AG08395 (cell line): ENCODE measurements around the gene IQSEC1.
"Not testable (repeated sequence)": the region's sequence is repeated elsewhere in the genome, so short reads cannot be mapped to it uniquely, and the experiment has no call there.

Experiments used
- DNase-seq: peaks from one replicate; pipeline ENCODE4 v3.0.0; 2012; ENCODE audit warnings: mixed read lengths, low spot score

IQSEC1 gene

DNA sequence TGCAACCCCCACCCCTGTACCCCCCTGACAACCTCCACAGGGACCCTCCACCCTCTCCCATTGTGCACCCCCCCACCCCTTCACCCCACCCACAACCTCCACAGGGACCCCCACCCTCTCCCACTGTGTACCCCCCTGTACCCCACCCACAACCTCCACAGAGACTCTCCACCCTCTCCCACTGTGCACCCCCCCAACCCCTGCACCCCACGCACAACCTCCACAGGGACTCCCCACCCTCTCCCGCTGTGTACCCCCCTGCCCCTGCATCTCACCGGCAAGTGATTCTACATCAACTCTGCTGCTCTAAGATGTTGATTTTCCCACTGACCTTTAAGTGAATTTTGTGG is 180.4 kb downstream of the IQSEC1 start:
- no peak for DNase-seq

DNA sequence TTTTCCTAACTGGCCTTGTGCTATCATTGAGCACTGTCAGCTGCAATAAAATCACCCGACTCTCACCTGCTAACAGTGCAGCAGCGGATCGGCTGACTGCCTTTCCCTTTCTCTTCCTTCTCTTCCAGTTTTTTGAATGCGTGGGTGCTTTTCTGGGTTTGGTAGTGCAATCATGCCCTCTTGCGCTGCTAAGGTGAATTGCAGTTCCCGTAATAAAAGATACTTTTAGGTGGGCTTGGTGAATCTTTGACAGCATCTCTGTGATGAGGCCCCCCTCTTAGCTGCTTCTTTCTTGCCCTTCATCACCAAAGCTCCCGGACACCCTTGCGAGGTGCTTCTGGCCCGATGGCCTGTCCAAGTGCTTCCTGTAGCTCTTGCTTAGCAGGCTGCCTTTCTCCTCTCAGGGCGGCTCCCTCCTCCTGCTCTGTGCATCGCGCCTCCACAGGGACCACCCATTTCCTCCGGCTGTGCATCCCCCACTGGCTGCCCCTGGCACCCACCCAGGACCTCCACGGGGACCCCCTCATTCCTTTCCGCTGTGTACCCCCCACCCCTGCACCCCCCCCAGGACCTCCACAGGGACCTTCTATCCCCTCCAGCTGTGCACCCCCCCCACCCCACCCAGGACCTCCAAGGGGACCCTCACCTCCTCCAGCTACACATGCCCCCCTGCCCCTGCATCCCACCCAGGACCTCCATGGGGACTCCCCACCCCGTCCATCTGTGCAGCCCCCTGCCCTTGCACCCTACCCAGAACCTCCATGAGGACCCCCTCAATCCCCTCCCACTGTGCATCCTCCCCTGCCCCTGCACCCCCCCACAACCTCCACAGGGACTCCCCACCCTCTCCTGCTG is 181.0 kb downstream of the IQSEC1 start:
- DNase-seq, result peak; percentile 76

DNA sequence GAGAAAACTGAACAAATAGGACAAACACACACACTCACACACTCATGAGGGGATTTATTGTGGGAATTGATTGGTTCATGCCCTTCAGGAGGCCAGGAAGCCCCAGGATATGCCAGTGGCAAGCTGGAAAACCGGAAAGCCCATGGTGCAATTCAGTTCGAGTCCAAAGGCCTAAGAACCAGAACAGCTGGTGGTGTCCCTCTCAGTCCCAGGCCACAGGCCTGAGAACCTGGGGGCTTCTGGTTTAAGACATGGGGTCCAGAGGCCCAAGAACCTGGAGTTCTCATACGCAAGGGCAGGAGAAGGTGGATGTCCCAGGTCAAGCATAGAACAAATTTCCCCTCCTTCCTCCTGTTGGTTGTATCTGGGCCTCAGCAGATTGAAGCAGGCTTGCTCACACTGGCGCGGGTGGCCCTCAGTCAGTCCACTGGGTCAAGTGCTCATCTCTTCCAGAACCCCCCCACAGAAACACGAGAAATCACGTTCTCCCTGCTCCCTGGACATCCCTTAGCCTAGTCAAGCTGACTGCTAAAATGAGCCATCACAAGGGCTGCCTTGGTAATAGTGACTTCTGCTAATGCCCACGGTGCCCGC is 181.7 kb downstream of the IQSEC1 start:
- DNase-seq, result no peak

- DNase-seq, result no peak
Observed at GRCh38 chr3:12890610-12891390, 182.4 kb downstream of the IQSEC1 start.

- no peak for DNase-seq
Observed at GRCh38 chr3:12886736-12887135, 186.5 kb downstream of the IQSEC1 start.

DNA sequence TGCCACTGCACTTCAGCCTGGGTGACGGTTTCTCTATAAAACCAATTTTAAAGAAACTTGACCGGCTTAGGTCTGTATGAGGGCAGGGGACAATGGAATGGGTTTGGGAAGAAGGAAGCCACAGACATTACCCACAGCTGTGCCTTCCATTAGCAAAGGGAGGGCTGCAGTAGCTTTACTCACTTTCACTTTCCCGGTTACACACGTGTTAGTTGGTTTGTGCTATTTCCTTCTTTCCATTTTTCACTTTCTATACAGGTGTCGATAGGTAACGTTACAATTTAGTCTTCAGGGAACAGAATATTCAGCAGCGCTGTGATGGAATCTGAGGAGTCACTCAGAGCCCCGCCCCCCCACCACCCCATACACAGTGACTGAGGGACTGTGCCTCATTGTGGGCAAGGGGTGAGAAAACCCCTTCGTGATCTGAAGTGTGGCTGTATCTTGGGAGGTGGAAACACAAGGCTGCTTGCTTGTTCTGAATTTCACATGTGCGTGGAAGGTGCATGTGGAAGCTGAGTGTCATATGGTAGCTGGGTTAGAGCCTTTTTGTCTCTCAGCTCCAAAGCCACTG is 187.0 kb downstream of the IQSEC1 start:
- no peak for DNase-seq

DNA sequence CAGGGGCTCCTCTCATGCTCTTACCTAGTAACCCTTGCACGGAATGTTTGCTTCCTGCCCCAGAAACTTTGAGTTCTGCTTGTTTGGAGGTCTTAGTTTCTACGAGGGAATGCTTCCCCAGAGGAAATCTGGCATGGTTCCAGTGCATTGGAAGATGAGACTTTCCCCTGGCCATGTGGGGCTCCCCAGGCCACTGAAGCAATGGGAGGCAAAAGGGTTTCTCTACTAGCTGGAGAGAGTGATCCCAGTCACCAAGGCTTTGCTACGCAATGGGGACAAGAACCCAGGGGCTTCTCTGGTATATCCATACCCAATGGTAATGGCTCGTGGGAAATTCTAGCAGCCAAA is 187.7 kb downstream of the IQSEC1 start:
- DNase-seq, result no peak

DNA sequence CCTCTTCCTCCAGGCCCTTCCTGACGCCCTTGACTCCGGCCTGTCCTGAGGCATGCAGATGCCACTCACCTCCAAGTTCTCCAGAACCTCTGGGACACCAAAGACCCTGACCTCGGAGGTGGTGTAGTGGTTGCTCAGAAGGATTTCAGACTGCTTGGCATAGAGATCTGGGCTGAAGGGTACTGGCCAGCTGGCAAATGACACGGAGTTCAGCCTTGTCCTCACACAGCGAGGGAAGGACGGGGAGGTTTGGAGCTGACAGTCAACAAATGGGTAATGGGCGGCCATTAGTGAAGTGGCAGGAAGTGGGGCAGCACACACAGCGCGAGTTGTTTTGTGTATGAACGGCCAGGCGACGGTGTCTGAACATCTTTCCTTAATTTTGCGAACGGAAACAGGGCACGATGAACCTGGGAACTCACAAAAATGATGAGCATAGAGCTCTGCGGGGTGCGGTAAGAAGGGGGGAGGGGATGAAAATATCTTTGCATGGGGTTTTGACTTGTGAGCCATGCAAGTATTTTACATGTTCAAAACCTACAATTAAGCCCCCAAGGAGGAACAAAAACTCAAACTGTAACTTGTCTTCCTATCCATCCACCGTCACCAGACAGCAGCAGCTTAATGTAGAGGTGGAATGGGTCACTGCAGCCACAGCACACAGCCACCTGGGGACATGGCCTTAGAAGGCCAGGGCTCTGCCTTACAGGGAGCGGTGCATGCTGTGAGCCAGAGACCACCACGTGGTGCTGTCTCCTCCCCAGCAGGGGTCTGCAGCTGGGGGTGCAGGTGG is 188.2 kb downstream of the IQSEC1 start:
- no peak for DNase-seq

DNA sequence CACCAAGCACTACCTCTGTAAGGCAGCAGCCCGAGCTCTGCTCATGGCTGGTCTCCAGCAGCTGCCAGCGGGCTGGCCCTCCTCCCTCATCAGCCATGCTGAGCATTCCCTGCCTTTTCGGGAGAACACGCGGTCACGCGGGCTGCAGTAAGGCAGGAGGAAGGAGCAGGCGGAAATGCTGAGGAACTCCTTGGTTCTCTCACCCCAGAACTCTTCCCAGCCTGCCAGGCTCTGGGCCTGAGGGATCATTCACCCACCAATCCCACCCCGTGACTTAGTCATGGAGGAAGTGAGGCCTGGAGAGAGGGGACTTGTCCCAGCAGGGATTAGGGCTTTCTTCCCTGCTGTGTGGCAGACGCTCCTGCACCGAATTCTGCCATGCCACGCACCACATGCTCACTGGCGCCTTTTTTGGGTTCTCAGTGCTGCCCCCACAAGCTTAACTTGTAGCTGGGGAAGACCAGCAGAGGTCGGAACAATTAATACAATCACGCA is 189.0 kb downstream of the IQSEC1 start:
- DNase-seq, result peak; percentile 74

GRCh38 chr3:12882336-12883310 is 190.6 kb downstream of the IQSEC1 start:
- no peak for DNase-seq

DNA sequence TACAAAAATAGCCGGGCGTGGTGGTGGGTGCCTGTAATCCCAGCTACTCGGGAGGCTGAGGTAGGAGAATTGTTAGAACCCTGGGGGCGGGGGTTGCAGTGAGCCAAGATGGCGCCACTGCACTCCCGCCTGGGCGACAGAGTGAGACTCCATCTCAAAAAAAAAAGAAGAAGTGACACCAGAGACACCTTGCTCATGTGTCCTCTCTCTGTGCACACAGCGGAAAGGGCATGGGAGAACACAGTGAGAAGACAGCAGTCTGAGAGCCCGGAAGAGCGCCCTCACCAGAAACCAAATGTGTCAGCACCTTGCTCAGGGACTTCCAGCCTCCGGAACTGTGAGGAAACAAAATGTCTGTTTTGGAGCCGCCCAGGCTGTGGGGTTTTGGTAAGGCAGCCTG is 191.4 kb downstream of the IQSEC1 start:
- not testable (repeated sequence) for DNase-seq

- DNase-seq, result no peak
Observed at GRCh38 chr3:12879191-12879815, 193.9 kb downstream of the IQSEC1 start.

- DNase-seq, result not testable (repeated sequence)
Observed at GRCh38 chr3:12878758-12879157, 194.5 kb downstream of the IQSEC1 start.

DNA sequence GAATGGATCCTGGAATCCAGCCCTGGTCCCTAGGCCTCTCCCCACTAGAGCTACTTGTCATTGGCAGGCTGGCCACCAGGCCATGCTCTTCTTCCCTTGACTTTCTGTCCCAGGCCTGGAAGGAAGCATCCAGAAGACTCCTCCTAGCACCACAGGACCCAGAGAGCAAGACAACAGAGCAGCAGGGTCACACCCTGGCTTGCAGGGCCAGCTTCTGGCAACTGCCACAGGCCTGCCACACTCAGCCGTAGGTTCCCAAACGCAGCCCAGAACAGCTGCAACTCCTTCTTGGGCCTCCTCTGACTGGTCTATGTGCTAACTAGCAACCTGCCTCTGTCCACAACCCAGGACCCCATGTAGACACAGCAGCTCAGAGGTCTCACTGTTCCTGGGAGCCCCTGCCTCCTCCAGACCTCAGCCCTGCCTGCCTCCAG is 195.1 kb downstream of the IQSEC1 start:
- DNase-seq, result no peak

GRCh38 chr3:12877040-12877439 is 196.2 kb downstream of the IQSEC1 start:
- DNase-seq, result no peak

- DNase-seq, result peak; percentile 53
Observed at GRCh38 chr3:12875857-12876836, 197.1 kb downstream of the IQSEC1 start.

GRCh38 chr3:12871404-12871983 is 201.7 kb downstream of the IQSEC1 start:
- DNase-seq, result no peak

- DNase-seq, result peak; percentile 58
Observed at GRCh38 chr3:12870942-12871341, 202.3 kb downstream of the IQSEC1 start.
